Liver (tissue), 3 donors: Measurements from ENCODE around the gene LMNTD2.
A peak's percentile ranks its signal among the peaks of the same experiment; 100 is the strongest.

Experiments used
- FOXA1 ChIP-seq: IDR thresholded peaks from 2 replicates; pipeline ENCODE4 v1.6.1; 2016; ENCODE audit warnings: antibody characterized with exemption
- JUND ChIP-seq, 2 donors: IDR thresholded peaks; 2 replicates each; pipeline ENCODE4 v1.6.1; 2016; ENCODE audit warnings: antibody characterized with exemption in 2 of 2
- NR2F2 ChIP-seq: IDR thresholded peaks from 2 replicates; pipeline ENCODE4 v1.6.1; 2016; ENCODE audit warnings: antibody characterized with exemption
- RAD21 ChIP-seq, 2 donors: IDR thresholded peaks; 2 replicates each; pipeline ENCODE4 v1.6.1; 2016; ENCODE audit warnings: antibody characterized with exemption in 2 of 2, mild to moderate bottlenecking in 2 of 2
- RXRA ChIP-seq, 2 donors: IDR thresholded peaks; 2 replicates each; pipeline ENCODE4 v1.6.1; 2017 to 2018; ENCODE audit warnings: antibody characterized with exemption in 2 of 2, mild to moderate bottlenecking in 1 of 2
- SP1 ChIP-seq: IDR thresholded peaks from 2 replicates; pipeline ENCODE4 v1.6.1; 2018; ENCODE audit warnings: antibody characterized with exemption, mild to moderate bottlenecking
- TAF1 ChIP-seq: conservative IDR thresholded peaks from 2 replicates; pipeline ENCODE4 v1.6.1; 2016; ENCODE audit warnings: antibody characterized with exemption, mild to moderate bottlenecking
- YY1 ChIP-seq: IDR thresholded peaks from 2 replicates; pipeline ENCODE4 v1.6.1; 2016; ENCODE audit warnings: antibody characterized with exemption, mild to moderate bottlenecking
- TF ChIP-seq, protein P1 (sequence below): IDR thresholded peaks from 2 replicates; pipeline ENCODE4 v1.6.1; 2016; ENCODE audit warnings: antibody characterized with exemption, mild to moderate bottlenecking
- TF ChIP-seq, protein P2 (sequence below): fragments of 150-350 bp; IDR thresholded peaks from 2 replicates; pipeline ENCODE4 v1.5.1; 2017; ENCODE audit warnings: improper control_type of control experiment, low read depth, low read length; ENCODE audit not compliant: missing input control
- TF ChIP-seq, protein P3 (sequence below): IDR thresholded peaks from 2 replicates; pipeline ENCODE4 v1.6.1; 2016; ENCODE audit warnings: antibody characterized with exemption
- TF ChIP-seq, protein P4 (sequence below): IDR thresholded peaks from 2 replicates; pipeline ENCODE4 v1.6.1; 2016; ENCODE audit warnings: antibody characterized with exemption
- donor health status: healthy.
- donor health status: healthy.

- TF ChIP-seq, protein P1, sequence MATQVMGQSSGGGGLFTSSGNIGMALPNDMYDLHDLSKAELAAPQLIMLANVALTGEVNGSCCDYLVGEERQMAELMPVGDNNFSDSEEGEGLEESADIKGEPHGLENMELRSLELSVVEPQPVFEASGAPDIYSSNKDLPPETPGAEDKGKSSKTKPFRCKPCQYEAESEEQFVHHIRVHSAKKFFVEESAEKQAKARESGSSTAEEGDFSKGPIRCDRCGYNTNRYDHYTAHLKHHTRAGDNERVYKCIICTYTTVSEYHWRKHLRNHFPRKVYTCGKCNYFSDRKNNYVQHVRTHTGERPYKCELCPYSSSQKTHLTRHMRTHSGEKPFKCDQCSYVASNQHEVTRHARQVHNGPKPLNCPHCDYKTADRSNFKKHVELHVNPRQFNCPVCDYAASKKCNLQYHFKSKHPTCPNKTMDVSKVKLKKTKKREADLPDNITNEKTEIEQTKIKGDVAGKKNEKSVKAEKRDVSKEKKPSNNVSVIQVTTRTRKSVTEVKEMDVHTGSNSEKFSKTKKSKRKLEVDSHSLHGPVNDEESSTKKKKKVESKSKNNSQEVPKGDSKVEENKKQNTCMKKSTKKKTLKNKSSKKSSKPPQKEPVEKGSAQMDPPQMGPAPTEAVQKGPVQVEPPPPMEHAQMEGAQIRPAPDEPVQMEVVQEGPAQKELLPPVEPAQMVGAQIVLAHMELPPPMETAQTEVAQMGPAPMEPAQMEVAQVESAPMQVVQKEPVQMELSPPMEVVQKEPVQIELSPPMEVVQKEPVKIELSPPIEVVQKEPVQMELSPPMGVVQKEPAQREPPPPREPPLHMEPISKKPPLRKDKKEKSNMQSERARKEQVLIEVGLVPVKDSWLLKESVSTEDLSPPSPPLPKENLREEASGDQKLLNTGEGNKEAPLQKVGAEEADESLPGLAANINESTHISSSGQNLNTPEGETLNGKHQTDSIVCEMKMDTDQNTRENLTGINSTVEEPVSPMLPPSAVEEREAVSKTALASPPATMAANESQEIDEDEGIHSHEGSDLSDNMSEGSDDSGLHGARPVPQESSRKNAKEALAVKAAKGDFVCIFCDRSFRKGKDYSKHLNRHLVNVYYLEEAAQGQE = peak; percentile 42
- TF ChIP-seq, protein P2, sequence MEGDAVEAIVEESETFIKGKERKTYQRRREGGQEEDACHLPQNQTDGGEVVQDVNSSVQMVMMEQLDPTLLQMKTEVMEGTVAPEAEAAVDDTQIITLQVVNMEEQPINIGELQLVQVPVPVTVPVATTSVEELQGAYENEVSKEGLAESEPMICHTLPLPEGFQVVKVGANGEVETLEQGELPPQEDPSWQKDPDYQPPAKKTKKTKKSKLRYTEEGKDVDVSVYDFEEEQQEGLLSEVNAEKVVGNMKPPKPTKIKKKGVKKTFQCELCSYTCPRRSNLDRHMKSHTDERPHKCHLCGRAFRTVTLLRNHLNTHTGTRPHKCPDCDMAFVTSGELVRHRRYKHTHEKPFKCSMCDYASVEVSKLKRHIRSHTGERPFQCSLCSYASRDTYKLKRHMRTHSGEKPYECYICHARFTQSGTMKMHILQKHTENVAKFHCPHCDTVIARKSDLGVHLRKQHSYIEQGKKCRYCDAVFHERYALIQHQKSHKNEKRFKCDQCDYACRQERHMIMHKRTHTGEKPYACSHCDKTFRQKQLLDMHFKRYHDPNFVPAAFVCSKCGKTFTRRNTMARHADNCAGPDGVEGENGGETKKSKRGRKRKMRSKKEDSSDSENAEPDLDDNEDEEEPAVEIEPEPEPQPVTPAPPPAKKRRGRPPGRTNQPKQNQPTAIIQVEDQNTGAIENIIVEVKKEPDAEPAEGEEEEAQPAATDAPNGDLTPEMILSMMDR = no peak
- TF ChIP-seq YY1 = no peak
- TF ChIP-seq RXRA (IDR thresholded peaks at IDR 0.05) = no peak
- TF ChIP-seq, protein P3, sequence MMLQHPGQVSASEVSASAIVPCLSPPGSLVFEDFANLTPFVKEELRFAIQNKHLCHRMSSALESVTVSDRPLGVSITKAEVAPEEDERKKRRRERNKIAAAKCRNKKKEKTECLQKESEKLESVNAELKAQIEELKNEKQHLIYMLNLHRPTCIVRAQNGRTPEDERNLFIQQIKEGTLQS = no peak
- no peak for TF ChIP-seq JUND (IDR thresholded peaks at IDR 0.05)
- no peak for TF ChIP-seq SP1
- no peak for TF ChIP-seq RAD21 (IDR thresholded peaks at IDR 0.05)
- no peak for TF ChIP-seq NR2F2
- TF ChIP-seq, protein P4, sequence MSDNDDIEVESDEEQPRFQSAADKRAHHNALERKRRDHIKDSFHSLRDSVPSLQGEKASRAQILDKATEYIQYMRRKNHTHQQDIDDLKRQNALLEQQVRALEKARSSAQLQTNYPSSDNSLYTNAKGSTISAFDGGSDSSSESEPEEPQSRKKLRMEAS = no peak
- no peak for TF ChIP-seq FOXA1
- no peak for TF ChIP-seq TAF1
These were observed 14.9 kb upstream of the LMNTD2 start for GRCh38 chr11:575313-575995.
